Type B pancreatic cell (in vitro differentiated cells): ENCODE results near the gene IGHMBP2. TPM values are rescaled to one million over a fixed set of nuclear protein-coding genes. Genes with fewer than 3 reads are reported as not detected.

Experiments used
- DNase-seq: peaks from one replicate; pipeline ENCODE4 v3.0.0; 2021; ENCODE audit warnings: mixed read lengths; ENCODE audit not compliant: unreplicated experiment; ENCODE audit errors: extremely low spot score
- H3K27ac Mint-ChIP-seq: 2 replicates; pipeline ENCODE4 v1.8.0; 2021; ENCODE audit warnings: mild to moderate bottlenecking, mixed read lengths
- H3K27me3 Mint-ChIP-seq: 2 replicates; pipeline ENCODE4 v1.8.0; 2021; ENCODE audit warnings: mixed read lengths
- H3K36me3 Mint-ChIP-seq: 2 replicates; pipeline ENCODE4 v1.8.0; 2021; ENCODE audit warnings: mixed read lengths
- H3K4me1 Mint-ChIP-seq: one replicate; pipeline ENCODE4 v1.8.0; 2021; ENCODE audit warnings: mixed read lengths; ENCODE audit not compliant: unreplicated experiment
- H3K4me3 Mint-ChIP-seq: 2 replicates; pipeline ENCODE4 v1.8.0; 2021; ENCODE audit warnings: mild to moderate bottlenecking, mixed read lengths
- H3K9me3 Mint-ChIP-seq: 2 replicates; pipeline ENCODE4 v1.8.0; 2021; ENCODE audit warnings: mixed read lengths
- CTCF ChIP-seq: fragments of 200-600 bp; sonication (generic); conservative IDR thresholded peaks from 2 replicates; pipeline ENCODE4 v1.5.0; 2021; ENCODE audit warnings: antibody characterized with exemption, mild to moderate bottlenecking
- total RNA-seq: library from RNA; stranded (reverse); gene quantifications from 2 replicates; pipeline ENCODE4 v1.2.1, GENCODE V29; 2021; ENCODE audit warnings: low replicate concordance

Gene IGHMBP2
- total RNA-seq, 1 donor from 2014 or later: 28.8 TPM

DNA sequence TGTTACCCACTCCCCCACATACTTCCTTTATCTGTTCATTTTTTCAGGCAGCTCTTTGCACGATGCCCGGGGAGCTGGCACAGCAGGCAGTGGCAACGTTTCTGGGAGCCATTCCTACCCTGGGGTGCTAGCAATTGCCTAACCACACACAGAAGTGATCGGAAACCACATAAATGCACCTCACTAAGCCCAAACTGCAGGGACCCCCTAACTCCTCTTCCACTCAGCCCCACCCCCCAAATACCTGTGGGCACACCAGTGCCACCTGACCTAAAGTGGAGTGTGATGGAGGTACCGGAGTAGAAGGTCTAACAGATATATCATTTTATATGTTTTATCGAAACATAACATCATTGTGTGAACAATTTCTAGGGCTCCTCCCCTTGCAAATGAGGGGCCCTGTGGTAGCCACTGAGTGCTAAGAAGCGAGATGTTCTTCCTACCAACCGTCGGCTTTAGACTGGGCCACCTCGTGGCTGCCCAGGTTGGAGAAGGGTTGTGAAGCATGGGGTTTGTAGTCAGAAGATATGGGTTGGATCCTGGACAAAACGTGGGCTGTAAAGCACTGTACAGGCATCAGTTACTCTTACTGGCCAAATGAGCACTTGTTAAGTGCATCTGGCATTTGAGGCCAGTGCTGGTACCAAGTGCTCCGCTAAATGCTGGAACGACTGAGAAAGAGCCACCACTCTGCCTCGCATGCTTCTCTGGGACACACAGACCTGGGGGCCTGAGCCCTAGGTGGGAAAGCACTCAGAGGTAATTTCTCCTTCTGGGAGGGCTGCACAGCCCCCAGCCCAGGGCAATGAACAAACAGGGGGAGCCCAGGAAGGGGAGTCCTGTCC, 74.3 kb downstream of the IGHMBP2 start:
- Mint-ChIP-seq H3K27me3 (peaks cover 6% of the 10 kb centered on the region), H3K4me3 (no peak overlapping the region), H3K4me1 (peaks cover 20% of the 10 kb centered on the region), H3K36me3 (no peaks in the 10 kb centered on the region), H3K9me3 (no peaks in the 10 kb centered on the region), H3K27ac (no peak overlapping the region)
- TF ChIP-seq CTCF: no peak
- DNase-seq: no peak

GRCh38 chr11:68978626-68978930, 74.9 kb downstream of the IGHMBP2 start:
- no peak overlapping the region for H3K4me3 Mint-ChIP-seq
- H3K27me3 Mint-ChIP-seq: peaks cover 6% of the 10 kb centered on the region
- no peaks in the 10 kb centered on the region for H3K36me3 Mint-ChIP-seq
- no peak for DNase-seq
- no peak overlapping the region for H3K27ac Mint-ChIP-seq
- H3K4me1 Mint-ChIP-seq: peaks cover 14% of the 10 kb centered on the region
- no peaks in the 10 kb centered on the region for H3K9me3 Mint-ChIP-seq
- TF ChIP-seq CTCF: no peak

- no peak for TF ChIP-seq CTCF
- peaks cover 6% of the 10 kb centered on the region for H3K27me3 Mint-ChIP-seq
- H3K27ac Mint-ChIP-seq: no peak overlapping the region
- no peak overlapping the region for H3K4me3 Mint-ChIP-seq
- peaks cover 10% of the 10 kb centered on the region for H3K4me1 Mint-ChIP-seq
- H3K36me3 Mint-ChIP-seq: no peaks in the 10 kb centered on the region
- H3K9me3 Mint-ChIP-seq: no peaks in the 10 kb centered on the region
- DNase-seq: peak; percentile 61
Observed at GRCh38 chr11:68978931-68979594, 75.4 kb downstream of the IGHMBP2 start.

- Mint-ChIP-seq H3K4me1 (peaks cover 6% of the 10 kb centered on the region), H3K4me3 (no peak overlapping the region), H3K36me3 (no peaks in the 10 kb centered on the region), H3K27me3 (peaks cover 8% of the 10 kb centered on the region), H3K27ac (no peak overlapping the region), H3K9me3 (no peaks in the 10 kb centered on the region)
- TF ChIP-seq CTCF: no peak
- no peak for DNase-seq
Observed at GRCh38 chr11:68979931-68980775, 76.5 kb downstream of the IGHMBP2 start.

- Mint-ChIP-seq H3K36me3 (no peaks in the 10 kb centered on the region), H3K4me1 (peaks cover 6% of the 10 kb centered on the region), H3K9me3 (no peaks in the 10 kb centered on the region), H3K27me3 (peaks cover 9% of the 10 kb centered on the region), H3K4me3 (no peak within 1 kb of the TSS), H3K27ac (no peak within 1 kb of the TSS)
- DNase-seq: no peak
- no peak for TF ChIP-seq CTCF
Observed at GRCh38 chr11:68980776-68981065, 77.0 kb downstream of the IGHMBP2 start, which contains the start of gene MRGPRD. MRGPRD (minus strand) TSS chr11:68980986; CDS start chr11:68980986, 0 bp downstream.
